HepG2 (cell line): ENCODE measurements around the gene TM9SF3. TPM values are rescaled to one million over a fixed set of nuclear protein-coding genes. Genes with fewer than 3 reads are reported as not detected.
A peak's percentile ranks its signal among the peaks of the same experiment; 100 is the strongest.

Experiments
- ATAC-seq: fragments of 200-7000 bp; cut with Tn5 transposase; 3 replicates; pipeline ENCODE4 v1.9.1; 2020; ENCODE audit warnings: mild to moderate bottlenecking, moderate library complexity
- Bru-seq: library from RNA; stranded (reverse); fragments of 400-500 nt; gene quantifications from one replicate; lab custom pipeline; 2021; lab: Mats Ljungman, UMichigan
- BruChase-seq, 2 experiments: library from RNA; stranded (reverse); fragments of 400-500 nt; gene quantifications; one replicate each; lab custom pipeline; 2021; lab: Mats Ljungman, UMichigan
- BruUV-seq: library from RNA; stranded (reverse); fragments of 400-500 nt; replicated peaks from 2 replicates; lab custom pipeline; 2021; lab: Mats Ljungman, UMichigan
- CTCF ChIA-PET: fragments of 300-600 bp; formaldehyde crosslinking; extraction: SDS; loops from one replicate; lab custom pipeline; 2021; ENCODE audit warnings: low total read pairs, inconsistent platforms, low intra/inter-chr PET ratio; lab: Yijun Ruan, JAX
- POLR2A ChIA-PET: fragments of 350-600 bp; sonication (Branson Sonifier 250); formaldehyde crosslinking; loops from one replicate; lab custom pipeline; 2020; ENCODE audit warnings: antibody characterized with exemption, inconsistent platforms; lab: Yijun Ruan, JAX
- DNase-seq: peaks from one replicate; pipeline ENCODE4 v3.0.0-alpha.2; 2015; ENCODE audit warnings: low spot score
- FAIRE-seq: peaks from 3 replicates; lab custom pipeline; 2011; peaks lifted over from hg19 to GRCh38; lab: Jason Lieb, UNC
- H2AFZ ChIP-seq: one replicate; pipeline ENCODE4 v1.6.1; 2011; ENCODE audit warnings: low read length, inconsistent platforms
- H3K27ac ChIP-seq: fragments of 300-600 bp; 3 replicates; pipeline ENCODE4 v1.8.0; 2011; ENCODE audit warnings: mixed run types, mild to moderate bottlenecking, mixed read lengths, low read length, inconsistent platforms; ENCODE audit not compliant: insufficient read depth; ENCODE audit errors: extremely low read length
- H3K27me3 ChIP-seq, 2 experiments: fragments of 200-600 bp in 1 of 2; 2 replicates in 1 of 2; 3 replicates in 1 of 2; pipeline versions ENCODE4 v1.6.0 to v1.8.0; 2011; ENCODE audit warnings: low read length in 2 of 2, mild to moderate bottlenecking in 2 of 2, moderate library complexity in 2 of 2, inconsistent platforms in 1 of 2; ENCODE audit not compliant: insufficient read depth in 2 of 2, control insufficient read depth in 1 of 2
- H3K36me3 ChIP-seq, 2 experiments: fragments of 200-600 bp in 1 of 2; replicated peaks in 1 of 2; 2 replicates in 1 of 2; 3 replicates in 1 of 2; pipeline versions ENCODE4 v1.5.1 to v1.8.0; 2011; ENCODE audit warnings: low read length in 2 of 2, inconsistent platforms in 1 of 2; ENCODE audit not compliant: insufficient read depth in 2 of 2, control insufficient read depth in 1 of 2
- H3K4me1 ChIP-seq: 2 replicates; pipeline ENCODE4 v1.5.1; 2012; ENCODE audit warnings: low read length, inconsistent platforms; ENCODE audit not compliant: insufficient read depth
- H3K4me2 ChIP-seq: 2 replicates; pipeline ENCODE4 v1.6.0; 2011; ENCODE audit warnings: low read depth, low read length, inconsistent platforms
- H3K4me3 ChIP-seq, 3 experiments: fragments of 200-600 bp in 1 of 3; sonication (generic), shearing (Covaris generic) in 1 of 3; replicated peaks in 1 of 3; 2 replicates each; pipeline ENCODE4 v1.5.1; 2011 to 2016; ENCODE audit warnings: low read length in 3 of 3, inconsistent platforms in 2 of 3, low read depth in 2 of 3, mild to moderate bottlenecking in 2 of 3, control low read depth in 1 of 3, mixed read lengths in 1 of 3; ENCODE audit not compliant: insufficient read depth in 1 of 3
- H3K79me2 ChIP-seq: one replicate; pipeline ENCODE4 v1.6.1; 2011; ENCODE audit warnings: low read length, inconsistent platforms; ENCODE audit not compliant: insufficient read depth
- H3K9ac ChIP-seq: 2 replicates; pipeline ENCODE4 v1.6.0; 2011; ENCODE audit warnings: mild to moderate bottlenecking, low read depth, low read length, inconsistent platforms; ENCODE audit not compliant: insufficient read depth
- H3K9me3 ChIP-seq: 2 replicates; pipeline ENCODE4 v1.5.1; 2012; ENCODE audit warnings: mild to moderate bottlenecking, low read length
- H4K20me1 ChIP-seq: 2 replicates; pipeline ENCODE4 v1.6.0; 2011; ENCODE audit warnings: inconsistent platforms, mild to moderate bottlenecking, low read length, moderate library complexity; ENCODE audit not compliant: insufficient read depth
- CTCF ChIP-seq: sonication (generic); formaldehyde crosslinking; IDR thresholded peaks from 2 replicates; pipeline ENCODE4 v1.5.0; 2020; ENCODE audit warnings: mild to moderate bottlenecking, missing genetic modification reagents, moderate library complexity
- GFI1 ChIP-seq: sonication (generic); formaldehyde crosslinking; IDR thresholded peaks from 2 replicates; pipeline ENCODE4 v1.5.0; 2020; ENCODE audit warnings: missing genetic modification reagents, mild to moderate bottlenecking, borderline replicate concordance
- MBNL3 ChIP-seq: fragments of 250-450 bp; sonication (Bioruptor Pico); conservative IDR thresholded peaks from 2 replicates; pipeline ENCODE4 v1.8.0; 2022; ENCODE audit warnings: mild to moderate bottlenecking, inconsistent platforms
- NR2C2 ChIP-seq: sonication (generic); formaldehyde crosslinking; IDR thresholded peaks from 2 replicates; pipeline ENCODE4 v1.4.0; 2020; ENCODE audit warnings: missing genetic modification reagents, mild to moderate bottlenecking, moderate library complexity, borderline replicate concordance
- PHF21A ChIP-seq: sonication (generic); formaldehyde crosslinking; IDR thresholded peaks from 2 replicates; pipeline ENCODE4 v1.5.0; 2020; ENCODE audit warnings: mild to moderate bottlenecking, missing genetic modification reagents
- PHF8 ChIP-seq: sonication (generic); formaldehyde crosslinking; IDR thresholded peaks from 2 replicates; pipeline ENCODE4 v1.5.0; 2020; ENCODE audit warnings: missing genetic modification reagents
- POLR2A ChIP-seq, 2 experiments: IDR thresholded peaks; 2 replicates each; pipeline ENCODE4 v1.6.1; 2011; ENCODE audit warnings: low read depth in 2 of 2, low read length in 2 of 2, mild to moderate bottlenecking in 1 of 2, moderate library complexity in 1 of 2; ENCODE audit not compliant: insufficient read depth in 1 of 2
- POLR2AphosphoS5 ChIP-seq: IDR thresholded peaks from 2 replicates; pipeline ENCODE4 v1.6.1; 2012; ENCODE audit warnings: low read depth, low read length
- SALL2 ChIP-seq: sonication (generic); formaldehyde crosslinking; IDR thresholded peaks from 2 replicates; pipeline ENCODE4 v1.8.1; 2023; ENCODE audit warnings: mild to moderate bottlenecking, missing genetic modification reagents, inconsistent platforms
- SP1 ChIP-seq, 2 experiments: fragments of 450-650 bp in 1 of 2; sonication (generic) in 1 of 2; formaldehyde crosslinking in 1 of 2; IDR thresholded peaks; 2 replicates each; pipeline versions ENCODE4 v1.4.0 to v1.6.1; 2016 to 2020; ENCODE audit warnings: missing genetic modification reagents in 1 of 2
- SP5 ChIP-seq: IDR thresholded peaks from 2 replicates; pipeline ENCODE4 v1.6.1; 2016; ENCODE audit warnings: low read depth, borderline replicate concordance
- ZNF3 ChIP-seq: IDR thresholded peaks from 2 replicates; pipeline ENCODE4 v1.7.0; 2017; ENCODE audit warnings: inconsistent platforms
- ZNF549 ChIP-seq: sonication (generic); formaldehyde crosslinking; IDR thresholded peaks from 2 replicates; pipeline ENCODE4 v1.5.0; 2020; ENCODE audit warnings: missing genetic modification reagents
- ZNF562 ChIP-seq: sonication (generic); formaldehyde crosslinking; IDR thresholded peaks from 2 replicates; pipeline ENCODE4 v1.8.0; 2022; ENCODE audit warnings: missing genetic modification reagents, borderline replicate concordance
- ZNF776 ChIP-seq: sonication (generic); formaldehyde crosslinking; IDR thresholded peaks from 2 replicates; pipeline ENCODE4 v1.4.0; 2020; ENCODE audit warnings: mild to moderate bottlenecking, missing genetic modification reagents
- WGBS: methylation state at CpG from one replicate; pipeline ENCODE4 v1.1.6; 2017; ENCODE audit warnings: low lambda C conversion rate; 5-methylcytosine and 5-hydroxymethylcytosine counted together
- in situ Hi-C: cut with HindIII; loops from 2 replicates; pipeline ENCODE4 v1.10.0; 2017; ENCODE audit warnings: low pct_unique_long_range_greater_than_20kb; ENCODE audit not compliant: extremely low pct_ligation_motif_present
- intact Hi-C: fragments of 100-400 bp; cut with micrococcal nuclease; formaldehyde crosslinking; loops from one replicate; pipeline ENCODE4 v1.10.0; 2022; ENCODE audit not compliant: unreplicated experiment
- long read RNA-seq, 2 experiments: library from RNA in 1 of 2; library from polyadenylated mRNA in 1 of 2; stranded (forward) in 1 of 2; unstranded in 1 of 2; transcript quantifications; one replicate each; pipeline ENCODE4 v2.0.0, GENCODE V29; 2019 to 2022
- polyA minus RNA-seq, 3 experiments: library from RNA; depleted of rRNA, polyadenylated mRNA; stranded (reverse); fragments of >200 nt; gene quantifications; 2 replicates each; pipeline ENCODE4 v1.2.3, GENCODE V29; 2011; ENCODE audit warnings: low replicate concordance in 1 of 3
- polyA plus RNA-seq, 8 experiments: library from polyadenylated mRNA; depleted of rRNA in 3 of 8; stranded (reverse) in 7 of 8; unstranded in 1 of 8; fragments of >200 nt; fragmentation: Illumina TruSeq in 4 of 8; extraction: Trizol in 4 of 8; gene quantifications; 2 replicates each; pipeline versions ENCODE4 v1.2.1 to v1.2.3, GENCODE V29; 2011 to 2016; ENCODE audit warnings: low read depth in 4 of 8, missing spikeins in 1 of 8, mixed read lengths in 1 of 8; ENCODE audit not compliant: insufficient read depth in 1 of 8
- total RNA-seq, 5 experiments: library from RNA; depleted of rRNA; stranded (reverse); fragments of >200 nt; fragmentation: Illumina TruSeq; extraction: Trizol; gene quantifications; 2 replicates each; pipeline ENCODE4 v1.2.3, GENCODE V29; 2016; ENCODE audit warnings: low read depth in 1 of 5

The TM9SF3 gene
- total RNA-seq (2016; rRNA removed; fragmentation: Illumina TruSeq; extraction: Trizol) (86.8 and 120 TPM in 2 replicates), polyA plus RNA-seq (2011; rRNA removed) (38.4 and 43.8 TPM in 2 replicates), polyA minus RNA-seq (2011; rRNA and poly(A)+ RNA removed; ENCODE audit: low replicate concordance) (36.3 and 40.6 TPM in 2 replicates), Bru-seq, nascent RNA (percentile 96 among the genes with signal in this experiment), BruChase-seq, experiment 1, labeled RNA remaining after a 6-hour chase (percentile 95 among the genes with signal in this experiment), BruChase-seq, experiment 2, labeled RNA remaining after a 2-hour chase (percentile 94 among the genes with signal in this experiment)
- total RNA-seq (2016; cell fraction: cytosol; rRNA removed; fragmentation: Illumina TruSeq; extraction: Trizol; ENCODE audit: low read depth), result 31.8 and 36.9 TPM in 2 replicates
- 86.8 and 122 TPM in 2 replicates for total RNA-seq (2016; cell fraction: insoluble cytoplasmic fraction; rRNA removed; fragmentation: Illumina TruSeq; extraction: Trizol)
- total RNA-seq (2016; cell fraction: membrane; rRNA removed; fragmentation: Illumina TruSeq; extraction: Trizol), result 49.6 and 60.6 TPM in 2 replicates
- total RNA-seq (2016; cell fraction: nucleus; rRNA removed; fragmentation: Illumina TruSeq; extraction: Trizol), result 124 and 152 TPM in 2 replicates
- 44.8 and 98.9 TPM in 2 replicates for polyA plus RNA-seq (2011; cell fraction: cytosol; rRNA removed)
- 34.3 and 45.7 TPM in 2 replicates for polyA plus RNA-seq (2011; cell fraction: nucleus; rRNA removed)
- polyA plus RNA-seq (2012), result 81.7 and 88.4 TPM in 2 replicates
- polyA plus RNA-seq (2016; cell fraction: cytosol; fragmentation: Illumina TruSeq; extraction: Trizol; ENCODE audit: low read depth), result 8.5 and 10.4 TPM in 2 replicates
- 64.6 and 77.0 TPM in 2 replicates for polyA plus RNA-seq (2016; cell fraction: insoluble cytoplasmic fraction; fragmentation: Illumina TruSeq; extraction: Trizol; ENCODE audit: low read depth)
- 21.8 and 23.0 TPM in 2 replicates for polyA plus RNA-seq (2016; cell fraction: membrane; fragmentation: Illumina TruSeq; extraction: Trizol; ENCODE audit: low read depth)
- 107 and 112 TPM in 2 replicates for polyA plus RNA-seq (2016; cell fraction: nucleus; fragmentation: Illumina TruSeq; extraction: Trizol; ENCODE audit: insufficient read depth, low read depth)
- polyA minus RNA-seq (2011; cell fraction: cytosol; rRNA and poly(A)+ RNA removed), result 55.8 and 62.3 TPM in 2 replicates
- polyA minus RNA-seq (2011; cell fraction: nucleus; rRNA and poly(A)+ RNA removed), result 121 and 136 TPM in 2 replicates
- long read RNA-seq, experiment 1, full-length matches to known transcripts, result 2 of 18 reads
- long read RNA-seq, experiment 1, partial matches to known transcripts, result 10 of 18 reads
- long read RNA-seq, experiment 1, other reads (novel, unspliced or antisense), result 6 of 18 reads
- long read RNA-seq, experiment 2, full-length matches to known transcripts, result 14 of 240 reads
- long read RNA-seq, experiment 2, partial matches to known transcripts, result 19 of 240 reads
- long read RNA-seq, experiment 2, other reads (novel, unspliced or antisense), result 207 of 240 reads

GRCh38 chr10:96586419-96587263, at the start of gene TM9SF3:
Gene TM9SF3 (minus strand): TSS chr10:96587012. CDS start chr10:96586835, 177 bp downstream.
- Histone ChIP-seq H3K4me1 (peaks cover 48% of the 10 kb centered on the region), H3K79me2 (peaks cover 47% of the 10 kb centered on the region), H4K20me1 (peaks cover 36% of the 10 kb centered on the region), H3K27me3 (no peaks in the 10 kb centered on the region; a peak in 1 of 5 replicates), H3K4me3 (peak within 1 kb of the TSS; percentile 97), H2AFZ (no peak within 1 kb of the TSS), H3K27ac (peak within 1 kb of the TSS; percentile 99), H3K36me3 (no peaks in the 10 kb centered on the region; a peak in 3 of 5 replicates), H3K9ac (peak within 1 kb of the TSS; percentile 99), H3K4me2 (peak within 1 kb of the TSS; percentile 90), H3K9me3 (no peaks in the 10 kb centered on the region)
- intact Hi-C loops (no loop called here), in situ Hi-C loops (no loop called here)
- FAIRE-seq (no peak), ATAC-seq (peak; percentile 91), DNase-seq (peak; percentile 73)
- BruUV-seq, result no TSS peak
- WGBS, result 0% methylated on average over 7 of the region's 107 CpGs
- ChIA-PET POLR2A (interaction anchor here (1.1 to 2.2 kb wide), 3 partner anchors 10 to 90 kb away, joined by 3 to 12 read pairs (median 4); no protein-coding TSS in a partner anchor), CTCF (no interaction called here)
- TF ChIP-seq PHF8 (CRISPR knock-in tag) (peak; percentile 89), SALL2 (CRISPR knock-in tag) (peak; percentile 20; the same call in 1 of the 2 replicates), GFI1 (CRISPR knock-in tag) (no peak; the same call in 1 of the 2 replicates), NR2C2 (peak; percentile 88), POLR2AphosphoS5 (peak; percentile 50; the same call in 1 of the 2 replicates), ZNF776 (CRISPR knock-in tag) (peak; percentile 19; the same call in 1 of the 2 replicates), ZNF549 (0 out of 2 replicates have a peak, but pooled peaks have one; percentile 54), PHF21A (CRISPR knock-in tag) (no peak), POLR2A (IDR thresholded peaks at IDR 0.05; ENCODE audit: insufficient read depth in 1 of 2, low read depth in 2 of 2, low read length in 2 of 2) (peak; percentile 63 to 77), ZNF3 (CRISPR knock-in tag) (no peak), SP5 (CRISPR knock-in tag) (no peak), SP1 (IDR thresholded peaks at IDR 0.05) (no peak), SP1 (CRISPR knock-in tag; IDR thresholded peaks at IDR 0.05) (peak; percentile 38; the same call in 1 of the 2 replicates), CTCF (peak; percentile 26; the same call in 1 of the 2 replicates), ZNF562 (CRISPR knock-in tag) (peak; percentile 26; the same call in 1 of the 2 replicates), MBNL3 (CRISPR knock-in tag) (no peak)
